ENCODE data around the gene IL25. TPM values are rescaled to one million over a fixed set of nuclear protein-coding genes. Genes with fewer than 3 reads are reported as not detected.

The IL25 gene
- total and polyA plus RNA-seq, 4 experiments from 2014 or later: not detected

GRCh38 chr14:23347406-23348296 lies 25.0 kb upstream of the IL25 start:
- H3K4me3 ChIP-seq (ENCODE audit: low read length in 2 of 2): no peak overlapping the region
- no peaks in the 10 kb centered on the region for H3K9me3 ChIP-seq (ENCODE audit: control insufficient read depth in 1 of 2, low read length in 2 of 2)
- H3K36me3 ChIP-seq (ENCODE audit: insufficient read depth, low read length): no peaks in the 10 kb centered on the region
- peaks cover 7% of the 10 kb centered on the region for H3K4me1 ChIP-seq (ENCODE audit: insufficient read depth, low read length)
- peaks cover 15 to 20% of the 10 kb centered on the region in 2 donors for H3K27me3 Mint-ChIP-seq
- POLR2A ChIA-PET (ENCODE audit: partially characterized antibody): no interaction called here
- no peak overlapping the region for H3K27ac ChIP-seq (ENCODE audit: low read depth, low read length)
- CTCF ChIA-PET (ENCODE audit: partially characterized antibody): no interaction called here
- H3K9me3 Mint-ChIP-seq: no peaks in the 10 kb centered on the region
- intact Hi-C loops (cut with micrococcal nuclease): no loop called here
- H3K4me1 Mint-ChIP-seq: peaks cover 4 to 11% (median 8%) of the 10 kb centered on the region in 4 donors
- DNase-seq: no peak
- H3K27me3 ChIP-seq (ENCODE audit: insufficient read depth, low read length): no peaks in the 10 kb centered on the region
- no peak overlapping the region for H3K4me3 Mint-ChIP-seq
- no peaks in the 10 kb centered on the region for H3K36me3 Mint-ChIP-seq
- no peak overlapping the region for H3K27ac Mint-ChIP-seq

- intact Hi-C loops (cut with micrococcal nuclease): no loop called here
Observed at GRCh38 chr14:23348297-23348655, 24.3 kb upstream of the IL25 start.

GRCh38 chr14:23349156-23349845 lies 23.3 kb upstream of the IL25 start:
- no peak overlapping the region for H3K27ac ChIP-seq (ENCODE audit: low read depth, low read length)
- no peak for DNase-seq
- H3K27ac Mint-ChIP-seq: no peak overlapping the region
- H3K9me3 ChIP-seq (ENCODE audit: control insufficient read depth in 1 of 2, low read length in 2 of 2): no peaks in the 10 kb centered on the region
- no peak overlapping the region for H3K4me3 ChIP-seq (ENCODE audit: low read length in 2 of 2)
- no peaks in the 10 kb centered on the region for H3K36me3 ChIP-seq (ENCODE audit: insufficient read depth, low read length)
- H3K27me3 Mint-ChIP-seq: peaks cover 27 to 35% of the 10 kb centered on the region in 2 donors
- H3K36me3 Mint-ChIP-seq: no peaks in the 10 kb centered on the region
- intact Hi-C loops (cut with micrococcal nuclease): no loop called here
- H3K9me3 Mint-ChIP-seq: no peaks in the 10 kb centered on the region
- POLR2A ChIA-PET (ENCODE audit: partially characterized antibody): interaction anchor here (0.8 to 1.6 kb wide), 2 partner anchors 14 to 28 kb away, joined by 3 to 4 read pairs; partner anchors contain the start of gene PABPN1
- CTCF ChIA-PET (ENCODE audit: partially characterized antibody): interaction anchor here (1.2 kb wide), 1 partner anchor 31 kb away, joined by 4 read pairs; no protein-coding TSS in a partner anchor
- H3K4me1 Mint-ChIP-seq: peaks cover 8 to 24% (median 15%) of the 10 kb centered on the region in 4 donors
- peaks cover 4% of the 10 kb centered on the region for H3K27me3 ChIP-seq (ENCODE audit: insufficient read depth, low read length)
- H3K4me3 Mint-ChIP-seq: peak overlapping the region in 2 of 8 donors; percentile 2 to 21
- H3K4me1 ChIP-seq (ENCODE audit: insufficient read depth, low read length): peaks cover 7% of the 10 kb centered on the region

More at GRCh38 chr14:23348297-23348655, 24.3 kb upstream of the IL25 start:
- no peak overlapping the region for H3K4me3 ChIP-seq (ENCODE audit: low read length in 2 of 2)
- H3K27ac Mint-ChIP-seq: no peak overlapping the region
- H3K9me3 Mint-ChIP-seq: no peaks in the 10 kb centered on the region
- H3K9me3 ChIP-seq (ENCODE audit: control insufficient read depth in 1 of 2, low read length in 2 of 2): no peaks in the 10 kb centered on the region
- H3K36me3 ChIP-seq (ENCODE audit: insufficient read depth, low read length): no peaks in the 10 kb centered on the region
- H3K4me1 ChIP-seq (ENCODE audit: insufficient read depth, low read length): peaks cover 7% of the 10 kb centered on the region
- ChIA-PET POLR2A (ENCODE audit: partially characterized antibody) (no interaction called here), CTCF (ENCODE audit: partially characterized antibody) (no interaction called here)
- H3K36me3 Mint-ChIP-seq: no peaks in the 10 kb centered on the region
- H3K4me1 Mint-ChIP-seq: peaks cover 7 to 17% (median 14%) of the 10 kb centered on the region in 4 donors
- no peaks in the 10 kb centered on the region for H3K27me3 ChIP-seq (ENCODE audit: insufficient read depth, low read length)
- no peak overlapping the region for H3K27ac ChIP-seq (ENCODE audit: low read depth, low read length)
- no peak for DNase-seq
- H3K27me3 Mint-ChIP-seq: peaks cover 19 to 25% of the 10 kb centered on the region in 2 donors
- no peak overlapping the region for H3K4me3 Mint-ChIP-seq

- H3K4me1 Mint-ChIP-seq: peaks cover 8 to 24% (median 15%) of the 10 kb centered on the region in 4 donors
- peaks cover 7% of the 10 kb centered on the region for H3K4me1 ChIP-seq (ENCODE audit: insufficient read depth, low read length)
- no peaks in the 10 kb centered on the region for H3K36me3 Mint-ChIP-seq
- H3K9me3 Mint-ChIP-seq: no peaks in the 10 kb centered on the region
- ChIA-PET POLR2A (ENCODE audit: partially characterized antibody) (interaction anchor here (1.2 to 1.8 kb wide), 3 partner anchors 31 to 257 kb away, joined by 3 to 7 read pairs (median 3); partner anchors contain the start of genes ACIN1, C14orf119, HOMEZ and PABPN1), CTCF (ENCODE audit: partially characterized antibody) (interaction anchor here (2.0 kb wide), 1 partner anchor 28 kb away, joined by 8 read pairs; no protein-coding TSS in a partner anchor)
- H3K27me3 Mint-ChIP-seq: peaks cover 34 to 48% of the 10 kb centered on the region in 2 donors
- H3K4me3 ChIP-seq (ENCODE audit: low read length in 2 of 2): peak overlapping the region in 1 of 2 donors; percentile 51
- peak overlapping the region in 7 of 8 donors; percentile 80 to 91 (median 86) for H3K4me3 Mint-ChIP-seq
- H3K27ac Mint-ChIP-seq: peak overlapping the region in 1 of 7 donors; percentile 8
- intact Hi-C loops (cut with micrococcal nuclease): loop anchor here (1.0 kb wide), 1 partner anchor 31 kb away; the partner anchor contains the start of gene PABPN1
- H3K27me3 ChIP-seq (ENCODE audit: insufficient read depth, low read length): peaks cover 4% of the 10 kb centered on the region
- H3K36me3 ChIP-seq (ENCODE audit: insufficient read depth, low read length): no peaks in the 10 kb centered on the region
- DNase-seq: peak in 1 of 5 donors; percentile 4
- no peaks in the 10 kb centered on the region for H3K9me3 ChIP-seq (ENCODE audit: control insufficient read depth in 1 of 2, low read length in 2 of 2)
- H3K27ac ChIP-seq (ENCODE audit: low read depth, low read length): no peak overlapping the region
Observed at GRCh38 chr14:23351681-23352505, 20.7 kb upstream of the IL25 start.

- ChIA-PET POLR2A (ENCODE audit: partially characterized antibody) (interaction anchor here (0.6 to 1.8 kb wide), 4 partner anchors 32 to 258 kb away, joined by 3 to 7 read pairs (median 3); partner anchors contain the start of genes ACIN1, C14orf119, HOMEZ and PABPN1), CTCF (ENCODE audit: partially characterized antibody) (interaction anchor here (0.9 to 2.0 kb wide), 3 partner anchors 20 to 28 kb away, joined by 3 to 8 read pairs (median 4); no protein-coding TSS in a partner anchor)
- Histone ChIP-seq H3K27ac (ENCODE audit: low read depth, low read length) (no peak within 1 kb of the TSS), H3K27me3 (ENCODE audit: insufficient read depth, low read length) (peaks cover 4% of the 10 kb centered on the region), H3K9me3 (ENCODE audit: control insufficient read depth in 1 of 2, low read length in 2 of 2) (no peaks in the 10 kb centered on the region), H3K4me1 (ENCODE audit: insufficient read depth, low read length) (peaks cover 7% of the 10 kb centered on the region), H3K36me3 (ENCODE audit: insufficient read depth, low read length) (no peaks in the 10 kb centered on the region), H3K4me3 (ENCODE audit: low read length in 2 of 2) (peak within 1 kb of the TSS; percentile 51 to 56)
- Mint-ChIP-seq H3K27ac (peak within 1 kb of the TSS in 5 of 7 donors; percentile 45 to 86 (median 74)), H3K36me3 (no peaks in the 10 kb centered on the region), H3K9me3 (no peaks in the 10 kb centered on the region), H3K4me3 (peak within 1 kb of the TSS; percentile 80 to 91 (median 86)), H3K4me1 (peaks cover 8 to 24% (median 15%) of the 10 kb centered on the region in 4 donors), H3K27me3 (peaks cover 34 to 48% of the 10 kb centered on the region in 2 donors)
- intact Hi-C loops (cut with micrococcal nuclease): loop anchor here (1.0 kb wide), 1 partner anchor 31 kb away; the partner anchor contains the start of gene PABPN1
- peak; percentile 48 to 69 (median 50) for DNase-seq
Observed at GRCh38 chr14:23352506-23353432, 19.8 kb upstream of the IL25 start, which contains the start of gene SLC22A17. TSS of gene SLC22A17 (minus strand) at chr14:23352887.

GRCh38 chr14:23353433-23353780 lies 19.2 kb upstream of the IL25 start:
- DNase-seq: no peak
- CTCF ChIA-PET (ENCODE audit: partially characterized antibody): interaction anchor here (0.8 to 2.0 kb wide), 4 partner anchors 20 to 27 kb away, joined by 3 to 8 read pairs (median 4); no protein-coding TSS in a partner anchor
- Histone ChIP-seq H3K27ac (ENCODE audit: low read depth, low read length) (no peak overlapping the region), H3K4me3 (ENCODE audit: low read length in 2 of 2) (no peak overlapping the region), H3K4me1 (ENCODE audit: insufficient read depth, low read length) (peaks cover 7% of the 10 kb centered on the region), H3K27me3 (ENCODE audit: insufficient read depth, low read length) (peaks cover 4% of the 10 kb centered on the region), H3K9me3 (ENCODE audit: control insufficient read depth in 1 of 2, low read length in 2 of 2) (no peaks in the 10 kb centered on the region), H3K36me3 (ENCODE audit: insufficient read depth, low read length) (no peaks in the 10 kb centered on the region)
- Mint-ChIP-seq H3K27me3 (peaks cover 34 to 46% of the 10 kb centered on the region in 2 donors), H3K27ac (peak overlapping the region in 4 of 7 donors; percentile 13 to 86 (median 50)), H3K4me3 (peak overlapping the region; percentile 80 to 91 (median 86)), H3K4me1 (peaks cover 8 to 24% (median 15%) of the 10 kb centered on the region in 4 donors), H3K36me3 (no peaks in the 10 kb centered on the region), H3K9me3 (no peaks in the 10 kb centered on the region)
- POLR2A ChIA-PET (ENCODE audit: partially characterized antibody): interaction anchor here (1.0 to 1.8 kb wide), 4 partner anchors 33 to 277 kb away, joined by 3 to 7 read pairs (median 3); partner anchors contain the start of genes ACIN1, C14orf119, HOMEZ and PABPN1
- intact Hi-C loops (cut with micrococcal nuclease): no loop called here
